HEK293 (cell line): ENCODE results near the gene ANTXRL.

Experiments
- ZNF274 ChIP-seq, 2 experiments: fragments of 200-500 bp in 1 of 2; fragments of 450-650 bp in 1 of 2; sonication (Bioruptor generic) in 1 of 2; formaldehyde crosslinking in 1 of 2; IDR thresholded peaks; 2 replicates each; pipeline versions ENCODE4 v1.5.1 to v1.6.1; 2014 to 2016; ENCODE audit warnings: borderline replicate concordance in 1 of 2, inconsistent platforms in 1 of 2, low read length in 1 of 2, missing biosample characterization in 1 of 2, missing genetic modification characterization in 1 of 2
- ZNF785 ChIP-seq: fragments of 450-650 bp; formaldehyde crosslinking; IDR thresholded peaks from 2 replicates; pipeline ENCODE4 v1.5.1; 2016; ENCODE audit warnings: missing biosample characterization, missing genetic modification characterization
- ZNF830 ChIP-seq: fragments of 450-650 bp; IDR thresholded peaks from 2 replicates; pipeline ENCODE4 v1.5.0; 2018; ENCODE audit warnings: missing biosample characterization, missing genetic modification characterization, low read depth, mild to moderate bottlenecking, moderate library complexity

- TF ChIP-seq ZNF830 (no peak), ZNF785 (tag by site-specific recombination) (no peak), ZNF274 (IDR thresholded peaks at IDR 0.05; ENCODE audit: low read length) (no peak), ZNF274 (tag by site-specific recombination; IDR thresholded peaks at IDR 0.05; ENCODE audit: borderline replicate concordance) (no peak)
Measured at GRCh38 chr10:46296641-46297141, 9.9 kb downstream of the ANTXRL start.
